ENCODE results near the gene IL5.
"Not testable (repeated sequence)": the region's sequence is repeated elsewhere in the genome, so short reads cannot be mapped to it uniquely, and the experiment has no call there.

Gene IL5

GRCh38 chr5:132549576-132549975, 6.3 kb upstream of the IL5 start:
- Histone ChIP-seq H4K20me1 (ENCODE audit: control insufficient read depth, insufficient read depth, low read depth, low read length) (no peaks in the 10 kb centered on the region), H3K27me3 (ENCODE audit: control insufficient read depth, low read length) (peaks cover 42% of the 10 kb centered on the region), H3K9me3 (ENCODE audit: control insufficient read depth, insufficient read depth, low read length) (no peaks in the 10 kb centered on the region), H3K4me3 (ENCODE audit: low read length) (no peak overlapping the region), H3K79me2 (ENCODE audit: control insufficient read depth, low read length) (no peaks in the 10 kb centered on the region), H3K27ac (ENCODE audit: low read depth, low read length) (no peak overlapping the region), H3K9me2 (replicated peaks; ENCODE audit: control insufficient read depth, low read length) (no peaks in the 10 kb centered on the region), H3K36me3 (ENCODE audit: control insufficient read depth, low read length) (no peaks in the 10 kb centered on the region), H3K4me1 (ENCODE audit: control insufficient read depth, low read length) (no peaks in the 10 kb centered on the region), H3K4me2 (ENCODE audit: low read length) (no peak overlapping the region), H3F3A (ENCODE audit: control insufficient read depth, insufficient read depth) (no peaks in the 10 kb centered on the region)
- TF ChIP-seq CTCF (IDR thresholded peaks at IDR 0.05; ENCODE audit: low read depth, low read length, poor library complexity, severe bottlenecking), result no peak
- no peak for TF ChIP-seq EZH2phosphoT487 (IDR thresholded peaks at IDR 0.05; ENCODE audit: borderline replicate concordance, low read length)

- not testable (repeated sequence) for H3K4me2 ChIP-seq (ENCODE audit: low read length); H3F3A ChIP-seq (ENCODE audit: control insufficient read depth, insufficient read depth); H3K4me3 ChIP-seq (ENCODE audit: low read length); H3K9me3 ChIP-seq (ENCODE audit: control insufficient read depth, insufficient read depth, low read length); H3K36me3 ChIP-seq (ENCODE audit: control insufficient read depth, low read length); H3K27ac ChIP-seq (ENCODE audit: low read depth, low read length); H3K4me1 ChIP-seq (ENCODE audit: control insufficient read depth, low read length); H3K79me2 ChIP-seq (ENCODE audit: control insufficient read depth, low read length); H3K9me2 ChIP-seq (replicated peaks; ENCODE audit: control insufficient read depth, low read length); H4K20me1 ChIP-seq (ENCODE audit: control insufficient read depth, insufficient read depth, low read depth, low read length)
- H3K27me3 ChIP-seq (ENCODE audit: control insufficient read depth, low read length), result peaks cover 49% of the 10 kb centered on the region
Observed at GRCh38 chr5:132548834-132549233, 5.5 kb upstream of the IL5 start.

GRCh38 chr5:132547269-132547668, 3.9 kb upstream of the IL5 start:
- H3K27me3 ChIP-seq (ENCODE audit: control insufficient read depth, low read length), result peaks cover 55% of the 10 kb centered on the region
- no peak overlapping the region for H3K4me2 ChIP-seq (ENCODE audit: low read length)
- H3K79me2 ChIP-seq (ENCODE audit: control insufficient read depth, low read length), result no peaks in the 10 kb centered on the region
- H3K4me3 ChIP-seq (ENCODE audit: low read length), result no peak overlapping the region
- TF ChIP-seq EZH2phosphoT487 (IDR thresholded peaks at IDR 0.05; ENCODE audit: borderline replicate concordance, low read length) (no peak), CTCF (IDR thresholded peaks at IDR 0.05; ENCODE audit: low read depth, low read length, poor library complexity, severe bottlenecking) (no peak)
- no peaks in the 10 kb centered on the region for H3K36me3 ChIP-seq (ENCODE audit: control insufficient read depth, low read length)
- H3K9me2 ChIP-seq (replicated peaks; ENCODE audit: control insufficient read depth, low read length), result no peaks in the 10 kb centered on the region
- H3F3A ChIP-seq (ENCODE audit: control insufficient read depth, insufficient read depth), result no peaks in the 10 kb centered on the region
- no peaks in the 10 kb centered on the region for H3K4me1 ChIP-seq (ENCODE audit: control insufficient read depth, low read length)
- no peak overlapping the region for H3K27ac ChIP-seq (ENCODE audit: low read depth, low read length)
- no peaks in the 10 kb centered on the region for H3K9me3 ChIP-seq (ENCODE audit: control insufficient read depth, insufficient read depth, low read length)
- H4K20me1 ChIP-seq (ENCODE audit: control insufficient read depth, insufficient read depth, low read depth, low read length), result no peaks in the 10 kb centered on the region

- H3K9me3 ChIP-seq (ENCODE audit: control insufficient read depth, insufficient read depth, low read length), result no peaks in the 10 kb centered on the region
- H3K36me3 ChIP-seq (ENCODE audit: control insufficient read depth, low read length), result no peaks in the 10 kb centered on the region
- no peaks in the 10 kb centered on the region for H3F3A ChIP-seq (ENCODE audit: control insufficient read depth, insufficient read depth)
- H3K27ac ChIP-seq (ENCODE audit: low read depth, low read length), result no peak overlapping the region
- H3K79me2 ChIP-seq (ENCODE audit: control insufficient read depth, low read length), result no peaks in the 10 kb centered on the region
- H4K20me1 ChIP-seq (ENCODE audit: control insufficient read depth, insufficient read depth, low read depth, low read length), result no peaks in the 10 kb centered on the region
- H3K4me3 ChIP-seq (ENCODE audit: low read length), result no peak overlapping the region
- H3K9me2 ChIP-seq (replicated peaks; ENCODE audit: control insufficient read depth, low read length), result no peaks in the 10 kb centered on the region
- peaks cover 52% of the 10 kb centered on the region for H3K27me3 ChIP-seq (ENCODE audit: control insufficient read depth, low read length)
- H3K4me1 ChIP-seq (ENCODE audit: control insufficient read depth, low read length), result no peaks in the 10 kb centered on the region
- H3K4me2 ChIP-seq (ENCODE audit: low read length), result no peak overlapping the region
- no peak for TF ChIP-seq EZH2phosphoT487 (IDR thresholded peaks at IDR 0.05; ENCODE audit: borderline replicate concordance, low read length)
- no peak for TF ChIP-seq CTCF (IDR thresholded peaks at IDR 0.05; ENCODE audit: low read depth, low read length, poor library complexity, severe bottlenecking)
Observed at GRCh38 chr5:132546108-132546507, 2.8 kb upstream of the IL5 start.
